GM21529 (cell line): Measurements from ENCODE around the gene BTBD6.

ENCODE experiments used
- ATAC-seq: cut with Tn5 transposase; IDR thresholded peaks from one replicate; pipeline ENCODE4 v1.9.1; 2021; ENCODE audit not compliant: unreplicated experiment

Gene BTBD6

DNA sequence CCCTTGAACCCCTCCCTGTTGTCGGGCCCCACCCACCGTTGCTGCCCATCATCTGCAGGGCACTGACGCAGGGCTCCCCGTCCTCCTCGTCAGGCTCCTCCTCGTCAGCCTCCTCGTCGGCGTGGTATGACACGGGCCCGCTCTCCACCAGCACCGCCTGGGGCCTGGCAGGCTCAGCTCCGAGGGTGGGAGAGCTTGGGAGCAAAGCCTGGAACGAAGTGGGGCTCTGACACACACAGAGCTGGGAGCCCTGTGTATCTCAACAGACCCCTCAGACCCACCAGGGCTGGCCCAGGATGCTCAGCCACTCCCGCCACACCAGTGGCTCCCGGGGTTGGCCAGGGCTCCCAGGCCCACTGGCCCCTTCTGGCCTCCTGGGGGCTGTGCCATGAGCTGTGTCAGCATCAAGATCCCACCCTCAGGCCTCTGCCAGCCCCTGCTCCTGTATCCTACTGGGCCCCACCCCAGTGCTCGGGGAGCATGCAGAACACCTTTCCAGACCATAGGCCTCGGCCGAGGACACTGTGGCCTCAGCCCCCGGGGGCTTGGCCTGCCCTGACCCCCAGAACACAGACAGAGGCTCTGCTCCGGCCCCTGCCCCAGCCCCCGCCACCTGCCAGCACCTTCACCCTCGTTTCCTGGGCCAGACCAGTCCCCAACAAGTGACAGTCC, 37.1 kb upstream of the BTBD6 start:
- no peak for ATAC-seq

GRCh38 chr14:105211758-105212089, 36.6 kb upstream of the BTBD6 start:
- ATAC-seq: no peak

GRCh38 chr14:105212541-105213300, 35.6 kb upstream of the BTBD6 start:
- no peak for ATAC-seq

DNA sequence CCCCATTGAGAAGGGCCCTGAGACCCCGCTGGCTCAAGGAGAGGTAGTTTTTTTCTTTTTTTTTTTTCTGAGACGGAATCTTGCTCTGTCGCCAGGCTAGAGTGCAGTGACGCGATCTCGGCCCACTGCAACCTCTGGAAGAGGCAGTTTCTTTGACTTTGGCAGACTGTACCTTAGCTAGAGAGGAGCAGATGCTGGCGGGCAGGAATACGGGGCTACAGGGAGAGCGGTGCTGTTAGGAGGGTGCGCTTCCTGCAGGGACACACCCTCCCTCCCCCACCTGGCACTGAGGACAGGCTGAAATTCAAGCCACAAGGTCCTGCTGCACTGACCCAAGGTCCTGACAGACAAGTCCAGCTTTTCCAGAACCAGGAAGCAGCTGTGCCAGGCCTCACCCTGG, 35.0 kb upstream of the BTBD6 start:
- no peak for ATAC-seq

GRCh38 chr14:105214324-105214915, 33.9 kb upstream of the BTBD6 start:
- ATAC-seq: no peak

DNA sequence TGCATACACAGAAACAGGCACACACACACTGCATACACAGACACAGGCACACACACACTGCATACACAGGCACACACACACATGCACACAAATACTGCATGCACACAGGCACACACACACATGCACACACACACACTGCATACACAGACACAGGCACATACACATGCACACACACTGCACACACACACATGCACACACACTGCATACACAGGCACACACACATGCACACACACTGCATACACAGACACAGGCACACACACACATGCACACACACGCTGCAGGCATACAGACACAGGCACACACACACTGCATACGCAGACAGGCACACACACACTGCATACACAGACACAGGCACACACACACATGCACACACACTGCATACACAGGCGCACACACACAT, 32.7 kb upstream of the BTBD6 start:
- no peak for ATAC-seq

DNA sequence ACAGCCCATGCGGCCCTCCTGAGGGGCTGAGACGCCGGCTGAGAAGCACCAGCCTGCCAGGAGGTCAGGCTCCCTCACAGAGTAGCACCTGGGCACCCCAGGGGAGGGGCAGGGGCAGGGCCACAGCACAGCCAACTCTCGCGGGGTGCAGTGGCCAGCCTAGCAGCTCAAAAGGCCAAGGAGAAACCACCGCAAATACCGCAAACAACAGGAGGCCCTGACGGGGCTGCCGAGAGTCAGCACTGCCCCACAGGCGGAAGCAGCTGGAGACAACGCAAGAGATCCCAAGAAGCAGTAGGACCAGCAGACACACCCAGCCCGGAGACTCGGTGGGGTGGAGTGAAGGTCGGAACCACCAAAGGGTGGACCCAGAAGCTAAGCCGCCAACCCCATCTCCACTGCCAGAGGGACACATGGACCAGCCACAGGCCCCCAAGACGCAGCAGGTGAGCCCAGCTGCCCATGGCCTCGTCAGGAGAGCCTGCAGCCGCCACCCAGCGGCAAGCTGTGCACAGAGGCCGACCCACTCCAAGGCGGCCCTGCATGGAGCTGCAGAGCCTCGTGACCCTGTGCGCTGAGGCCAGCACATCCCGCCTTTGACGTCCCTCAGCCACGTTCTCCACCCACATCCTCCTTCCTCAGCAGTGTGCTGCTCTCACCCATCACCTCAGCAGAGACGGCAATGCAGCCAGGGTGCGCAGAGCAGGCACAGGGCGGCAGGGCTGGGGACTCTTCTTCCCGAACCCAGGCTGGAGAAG, 31.7 kb upstream of the BTBD6 start:
- no peak for ATAC-seq

- ATAC-seq: no peak
These were observed 30.6 kb upstream of the BTBD6 start for GRCh38 chr14:105217774-105218173.

DNA sequence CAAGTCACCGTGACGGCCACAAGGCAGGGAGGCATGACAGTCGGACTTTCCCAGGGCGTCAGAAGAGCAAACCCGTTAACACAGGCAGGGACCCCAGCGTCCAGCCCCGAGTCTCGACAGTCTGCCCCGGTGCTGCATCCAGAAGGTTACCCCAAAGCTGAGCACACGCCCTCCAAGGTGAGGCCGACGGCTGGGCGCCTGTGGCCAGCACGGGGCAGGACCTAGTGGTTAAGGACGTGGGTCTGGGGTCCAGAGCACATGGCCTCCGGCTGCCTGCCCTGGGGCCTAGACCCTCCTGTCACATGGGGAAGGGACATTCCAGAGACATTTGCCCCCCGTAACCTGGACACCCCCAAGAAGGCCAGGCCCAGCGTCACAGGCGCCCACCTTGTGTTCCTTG, 29.7 kb upstream of the BTBD6 start:
- ATAC-seq: no peak

- no peak for ATAC-seq
These were observed 29.2 kb upstream of the BTBD6 start for GRCh38 chr14:105219043-105219612.

DNA sequence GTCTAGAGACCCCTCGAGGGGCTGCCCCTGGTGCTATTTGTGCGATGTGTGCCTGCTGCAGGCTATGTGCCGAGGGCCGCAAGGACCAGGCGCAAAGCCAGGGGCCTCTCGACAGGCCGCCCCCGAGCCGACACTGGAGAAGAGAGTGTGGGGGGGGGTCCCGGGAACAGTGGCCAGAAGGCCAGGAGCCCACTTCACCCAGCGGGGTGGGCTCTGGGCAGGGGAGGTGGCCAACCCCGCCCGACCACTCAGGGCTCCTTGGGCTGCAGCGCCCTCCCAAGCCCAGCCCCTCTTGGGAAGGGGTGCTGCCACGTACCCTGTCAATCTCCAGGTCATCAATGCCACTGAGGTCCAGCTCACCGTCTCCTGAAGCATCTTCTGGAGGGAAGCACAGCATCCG, 28.6 kb upstream of the BTBD6 start:
- ATAC-seq: no peak

DNA sequence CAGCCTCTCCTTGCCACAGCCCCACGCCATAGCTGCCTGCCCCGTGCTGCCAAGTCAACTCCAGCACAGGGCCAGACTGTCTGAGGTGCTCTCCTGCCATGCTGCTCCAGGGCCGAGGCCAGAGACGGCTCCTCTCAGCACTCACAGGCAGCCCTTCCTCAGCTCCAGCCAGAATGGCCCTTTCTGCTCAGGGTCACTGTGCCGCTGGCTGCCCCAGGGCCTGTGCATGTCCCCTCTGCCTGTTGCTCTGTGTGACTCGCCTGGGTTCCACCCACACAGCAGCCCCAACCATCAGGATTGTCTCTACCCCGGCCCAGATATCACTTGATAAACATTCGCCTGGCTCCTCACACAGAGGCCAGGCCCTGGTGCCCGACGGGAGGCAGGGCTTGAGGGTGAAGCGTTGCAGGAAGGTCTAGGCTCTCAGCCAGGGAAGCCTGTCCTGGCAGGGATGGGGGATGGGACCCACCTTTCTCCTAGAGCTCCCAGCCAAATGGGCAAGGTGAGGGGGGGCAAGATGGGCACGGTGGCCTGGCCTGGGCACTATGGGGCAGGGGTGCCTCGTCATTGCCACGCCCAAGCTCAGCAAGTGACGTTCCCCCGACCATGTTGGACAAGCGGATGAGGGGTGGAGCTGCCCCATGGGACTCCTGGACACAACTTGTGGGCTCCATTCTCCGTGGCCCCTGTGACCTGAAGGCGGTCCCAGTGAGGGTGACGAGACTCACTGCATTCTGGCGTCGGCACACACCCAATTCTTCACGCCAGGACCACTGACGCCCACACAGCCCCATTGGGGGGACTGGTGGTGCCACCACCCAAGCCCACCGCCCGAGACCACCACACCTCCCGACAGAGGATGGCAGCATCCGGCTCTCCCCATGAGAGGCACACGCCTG, 27.4 kb upstream of the BTBD6 start:
- no peak for ATAC-seq

- ATAC-seq: no peak
These were observed 26.6 kb upstream of the BTBD6 start for GRCh38 chr14:105221598-105222178.

DNA sequence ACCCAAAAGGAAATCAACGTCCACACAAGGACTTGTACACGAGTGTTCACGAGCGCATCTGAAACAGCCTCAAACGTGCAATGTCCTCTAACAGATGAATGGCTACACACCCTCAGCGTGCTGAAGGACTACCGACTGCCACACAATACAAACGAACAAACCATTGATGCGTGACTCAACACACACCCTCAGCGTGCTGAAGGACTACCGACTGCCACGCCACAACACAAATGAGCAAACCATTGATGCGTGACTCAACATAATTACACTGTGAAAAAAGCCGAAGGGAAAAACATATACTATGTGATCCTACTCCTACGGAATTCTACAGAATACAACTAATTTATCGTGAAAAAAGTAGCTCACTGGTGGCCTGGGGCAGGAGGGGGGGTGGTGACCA, 25.1 kb upstream of the BTBD6 start:
- ATAC-seq: no peak

DNA sequence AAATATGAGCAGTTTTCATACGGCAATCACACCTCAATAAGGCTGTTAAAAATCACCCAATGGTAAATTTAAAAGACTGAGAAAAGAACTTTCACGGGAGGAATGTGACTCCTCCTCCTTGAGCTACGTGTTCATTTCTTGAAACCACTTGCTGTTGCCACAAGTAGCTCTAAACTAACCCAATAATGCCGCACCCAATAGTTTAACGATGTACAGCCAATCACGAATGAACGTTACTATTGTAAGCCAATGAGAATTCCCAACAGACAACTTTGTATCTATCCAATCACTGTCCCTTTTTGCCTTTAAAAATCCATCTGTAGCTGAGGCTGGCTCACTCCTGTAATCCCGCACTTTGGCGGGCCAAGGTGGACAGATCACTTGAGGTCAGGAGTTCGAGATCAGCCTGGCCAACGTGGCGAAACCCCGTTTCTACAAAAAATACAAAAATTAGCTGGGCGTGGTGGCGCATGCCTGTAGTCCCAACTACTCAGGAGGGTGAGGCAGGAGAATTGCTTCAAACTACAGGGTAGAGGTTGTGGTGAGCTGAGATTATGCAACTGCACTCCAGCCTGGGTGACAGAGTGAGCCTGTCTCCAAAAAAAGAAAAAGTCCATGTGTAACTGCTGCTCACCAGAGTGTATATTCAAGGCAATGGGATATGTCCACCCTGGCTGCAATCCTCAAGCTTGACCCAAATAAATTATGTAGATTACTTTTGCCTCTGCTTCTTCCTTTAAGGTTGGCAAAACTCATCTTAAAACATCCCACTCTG, 24.4 kb upstream of the BTBD6 start:
- ATAC-seq: no peak

- ATAC-seq: no peak
These were observed 23.3 kb upstream of the BTBD6 start for GRCh38 chr14:105224845-105225570.

GRCh38 chr14:105226198-105226597, 22.1 kb upstream of the BTBD6 start:
- no peak for ATAC-seq

DNA sequence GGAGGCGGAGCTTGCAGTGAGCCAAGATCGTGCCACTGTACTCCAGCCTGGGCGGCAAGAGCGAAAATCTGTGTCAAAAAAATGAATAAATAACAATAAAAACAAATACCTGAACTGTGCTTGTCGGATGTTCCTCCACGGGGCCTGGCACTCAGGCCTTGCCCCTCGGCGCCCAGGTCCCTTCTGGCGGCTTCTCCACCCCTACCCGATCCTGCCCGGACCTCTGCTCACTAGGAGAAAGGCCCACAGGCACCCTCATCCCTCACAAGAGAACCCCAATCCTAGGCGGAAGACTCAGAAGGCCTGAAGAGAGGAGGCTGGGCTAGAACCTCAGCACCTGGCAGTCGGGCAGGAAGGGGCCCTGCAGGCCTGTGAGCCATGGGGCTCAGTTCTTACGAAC, 21.0 kb upstream of the BTBD6 start:
- ATAC-seq: no peak

GRCh38 chr14:105228562-105228961, 19.8 kb upstream of the BTBD6 start:
- ATAC-seq: no peak
